HG03108 (cell line): ENCODE results near the gene KIF20B.
"Not testable (repeated sequence)": the region's sequence is repeated elsewhere in the genome, so short reads cannot be mapped to it uniquely, and the experiment has no call there.

ENCODE experiments used
- ATAC-seq: cut with Tn5 transposase; IDR thresholded peaks from one replicate; pipeline ENCODE4 v1.9.1; 2021; ENCODE audit warnings: moderate library complexity; ENCODE audit not compliant: unreplicated experiment

KIF20B gene

GRCh38 chr10:89684604-89685003 is 16.8 kb upstream of the KIF20B start:
- no peak for ATAC-seq

DNA sequence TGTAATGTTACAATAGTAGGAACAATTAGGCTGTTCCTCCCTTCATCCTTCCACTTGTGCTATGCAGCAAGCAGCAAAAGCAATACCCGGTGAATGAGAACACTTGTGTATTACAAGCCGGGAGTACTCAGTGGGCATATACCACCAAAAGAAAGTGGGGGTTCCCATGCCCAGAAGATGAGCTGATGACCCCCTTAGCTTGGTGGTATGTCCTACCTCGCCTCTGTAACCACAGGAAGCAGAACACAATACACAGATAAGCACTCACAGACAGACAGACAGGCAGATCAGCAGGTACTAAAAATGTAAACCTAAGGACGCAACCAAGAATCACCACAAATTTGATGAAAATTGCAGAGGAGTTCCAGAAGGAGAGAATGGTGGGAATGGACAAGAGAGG is 15.5 kb upstream of the KIF20B start:
- no peak for ATAC-seq

DNA sequence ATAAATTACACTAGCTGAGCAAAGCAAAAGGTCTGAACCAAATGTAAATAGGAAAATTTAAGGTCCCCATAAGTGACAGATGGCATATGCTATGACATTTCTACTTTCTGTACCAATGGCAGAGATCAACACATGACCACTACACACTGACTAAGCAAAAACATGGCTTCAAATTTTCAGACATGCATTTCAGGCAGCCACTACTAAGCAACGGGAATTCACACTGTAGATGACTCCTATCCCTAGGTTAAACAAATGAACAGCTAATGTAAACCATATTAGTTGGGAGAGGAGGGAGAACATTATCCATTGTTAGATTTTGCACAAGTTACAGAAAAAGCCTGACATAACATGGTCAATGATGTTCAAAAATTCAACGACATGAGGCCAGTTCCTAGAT is 11.4 kb upstream of the KIF20B start:
- no peak for ATAC-seq

GRCh38 chr10:89692416-89692815 is 9.0 kb upstream of the KIF20B start:
- no peak for ATAC-seq

DNA sequence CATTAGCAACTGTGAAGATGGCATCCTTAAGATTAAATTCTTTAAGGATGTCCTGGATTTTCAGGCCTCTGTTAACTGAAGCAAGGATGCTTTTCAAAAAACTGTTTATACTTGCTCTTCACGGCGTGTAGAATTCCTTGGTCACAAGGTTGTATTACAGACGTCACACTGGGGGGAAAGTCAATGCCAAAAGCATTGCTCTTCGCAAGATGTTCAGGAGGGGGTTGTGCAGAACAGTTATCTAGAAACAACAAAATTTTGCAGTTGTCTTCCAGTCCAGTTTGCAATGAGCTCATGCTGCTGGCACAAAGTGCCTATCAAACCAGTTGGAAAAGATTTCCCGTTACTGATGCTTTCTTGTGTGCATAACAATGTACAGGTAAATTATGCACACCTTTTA is 8.2 kb upstream of the KIF20B start:
- no peak for ATAC-seq

DNA sequence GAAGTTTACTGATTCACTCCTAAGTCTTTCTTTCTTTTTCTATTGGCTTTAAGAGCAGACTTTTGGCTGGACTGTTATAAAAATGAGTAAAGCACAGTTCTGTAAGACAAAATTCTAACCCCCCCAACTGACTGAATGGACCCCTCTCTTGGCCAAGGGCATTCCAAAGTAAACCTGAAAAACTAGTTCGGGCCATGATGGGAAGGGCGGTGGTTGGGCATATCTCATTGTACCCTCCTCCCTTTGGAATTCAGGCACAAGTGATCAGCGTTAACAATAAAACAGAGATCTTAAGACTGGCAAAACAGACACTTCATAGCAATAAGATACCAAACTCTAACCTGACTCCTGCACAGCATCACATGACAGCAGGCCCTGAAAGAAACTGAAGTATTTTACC is 6.1 kb upstream of the KIF20B start:
- no peak for ATAC-seq

DNA sequence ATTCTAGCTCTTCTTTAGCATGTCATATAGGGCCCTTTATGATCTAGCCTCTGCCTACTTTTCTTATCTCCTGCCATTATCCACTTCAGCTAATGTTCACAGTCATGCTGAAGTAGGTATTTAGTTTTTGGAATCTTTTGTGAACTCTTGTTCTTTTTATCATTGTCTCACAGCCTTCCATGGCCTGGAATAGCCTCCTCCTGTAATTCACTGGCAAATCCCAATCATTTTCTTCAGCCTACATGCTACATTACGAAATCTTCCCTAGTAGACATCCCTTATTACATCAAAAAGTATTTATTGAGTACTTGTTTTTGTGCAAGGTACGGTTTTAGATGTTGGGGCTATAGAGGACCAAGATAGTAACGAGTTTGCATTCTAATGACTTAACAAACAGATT is 3.4 kb upstream of the KIF20B start:
- ATAC-seq, result no peak

- no peak for ATAC-seq
These were observed 1.8 kb upstream of the KIF20B start for GRCh38 chr10:89699581-89700064.

GRCh38 chr10:89700923-89701241 is 508 bp upstream of the KIF20B start:
- ATAC-seq, result no peak

GRCh38 chr10:89702121-89702480 is 711 bp downstream of the KIF20B start:
- no peak for ATAC-seq

GRCh38 chr10:89705466-89705865 is 4.1 kb downstream of the KIF20B start:
- no peak for ATAC-seq

DNA sequence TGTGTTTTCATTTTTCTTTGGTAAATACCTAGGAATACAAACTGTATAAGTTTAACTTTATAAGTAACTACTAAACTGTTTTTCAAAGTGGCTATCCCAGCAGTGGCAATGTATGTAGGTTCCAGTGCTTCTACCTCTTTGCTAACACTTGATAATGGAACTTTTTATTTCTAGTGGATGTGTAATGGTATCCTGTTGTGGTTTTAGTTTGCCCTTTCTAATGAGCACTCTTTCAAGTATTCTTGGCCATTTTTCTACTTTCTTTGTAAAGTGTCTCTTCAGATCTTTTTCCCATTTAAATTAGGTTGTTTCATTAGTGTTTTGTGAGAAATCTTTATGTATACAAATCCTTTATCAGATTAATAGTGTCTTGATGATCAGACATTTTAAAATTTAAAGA is 4.6 kb downstream of the KIF20B start:
- ATAC-seq, result no peak

GRCh38 chr10:89707372-89707771 is 6.0 kb downstream of the KIF20B start:
- ATAC-seq, result no peak

- ATAC-seq, result no peak
These were observed 9.4 kb downstream of the KIF20B start for GRCh38 chr10:89710753-89711152.

DNA sequence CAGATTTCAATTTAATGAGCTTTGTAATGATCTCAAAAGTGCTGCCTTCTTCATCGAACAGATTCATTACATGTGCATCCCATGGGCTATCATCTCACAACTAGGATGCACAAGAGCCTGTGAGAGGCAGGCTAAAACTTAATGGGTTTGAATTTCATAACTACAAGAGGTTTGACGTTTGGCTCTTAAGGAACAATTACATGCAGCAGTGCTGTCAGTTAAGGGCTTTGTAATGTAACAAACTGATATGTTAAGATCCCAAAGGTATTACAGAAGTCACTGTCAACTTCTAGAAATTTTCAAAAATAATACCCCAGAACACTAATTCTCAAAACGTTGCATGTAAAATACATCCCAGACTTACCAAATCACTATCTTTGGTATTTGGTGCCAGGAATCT is 33.2 kb downstream of the KIF20B start:
- ATAC-seq, result no peak

DNA sequence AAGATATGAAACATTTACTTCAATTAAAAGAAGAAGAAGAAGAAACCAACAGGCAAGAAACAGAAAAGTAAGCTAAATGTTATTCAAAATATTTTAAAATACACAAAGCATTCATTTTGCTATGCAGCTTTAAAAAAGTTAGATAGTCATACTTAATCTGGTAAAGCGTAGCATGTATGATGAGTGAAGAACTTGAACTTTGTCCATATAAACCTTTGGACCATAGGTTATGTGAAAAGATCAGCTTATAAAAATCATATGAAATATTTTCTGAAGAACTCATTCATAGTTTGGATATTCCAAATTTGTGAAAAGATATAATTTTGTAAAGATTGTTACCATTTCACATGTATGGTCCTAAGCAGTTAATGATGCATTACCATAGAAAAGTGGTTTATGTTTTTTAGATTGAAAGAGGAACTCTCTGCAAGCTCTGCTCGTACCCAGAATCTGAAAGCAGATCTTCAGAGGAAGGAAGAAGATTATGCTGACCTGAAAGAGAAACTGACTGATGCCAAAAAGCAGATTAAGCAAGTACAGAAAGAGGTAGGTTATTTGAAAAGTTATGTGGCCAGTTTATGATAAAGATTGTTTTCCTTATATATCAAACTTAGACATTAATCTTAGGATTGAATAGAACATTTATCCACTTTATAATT is 37.3 kb downstream of the KIF20B start:
- ATAC-seq, result peak; percentile 96

GRCh38 chr10:89741126-89741762 is 39.9 kb downstream of the KIF20B start:
- no peak for ATAC-seq

DNA sequence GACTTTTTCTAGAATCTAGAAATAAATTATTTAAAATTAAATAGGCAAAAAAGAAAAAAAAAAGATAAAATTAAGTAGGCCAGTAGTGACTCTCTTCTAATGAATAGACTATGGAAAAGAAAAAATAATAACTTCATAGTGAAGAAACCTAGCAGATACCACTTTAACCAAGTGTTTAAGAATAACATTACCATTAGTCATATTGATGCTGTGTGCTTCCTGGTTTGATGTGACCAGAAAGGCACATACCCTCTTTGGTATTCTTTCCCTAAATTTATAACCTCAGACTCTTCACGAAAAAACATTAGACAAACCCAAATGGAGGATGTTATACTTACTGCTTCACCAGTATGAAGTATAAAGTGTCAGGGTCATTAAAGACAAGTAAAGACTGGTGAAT is 42.6 kb downstream of the KIF20B start:
- ATAC-seq, result no peak

GRCh38 chr10:89745903-89746302 is 44.5 kb downstream of the KIF20B start:
- no peak for ATAC-seq

- ATAC-seq, result no peak
These were observed 49.1 kb downstream of the KIF20B start for GRCh38 chr10:89750441-89750840.

DNA sequence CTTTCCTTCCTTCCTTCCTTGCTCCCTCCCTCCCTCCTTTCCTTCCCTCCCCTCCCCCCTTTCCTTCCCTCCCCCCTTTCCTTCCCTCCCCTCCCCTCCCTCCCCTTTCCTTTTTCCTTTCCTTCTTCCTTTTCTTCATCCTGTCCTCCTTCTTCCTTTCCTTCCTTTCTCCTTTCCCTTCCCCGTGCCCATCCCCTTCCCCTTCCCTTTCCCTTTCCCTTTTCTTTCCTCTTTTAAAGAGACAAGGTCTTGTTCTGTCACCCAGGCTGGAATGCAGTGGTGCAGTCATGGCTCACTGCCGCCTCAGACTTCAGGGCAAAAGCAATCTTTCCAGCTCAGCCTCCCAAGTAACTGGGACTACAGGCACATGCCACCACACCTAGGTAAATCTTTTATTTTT is 54.0 kb downstream of the KIF20B start:
- ATAC-seq, result no peak

- ATAC-seq, result no peak
These were observed 58.1 kb downstream of the KIF20B start for GRCh38 chr10:89759531-89759930.

- ATAC-seq, result not testable (repeated sequence)
These were observed 62.3 kb downstream of the KIF20B start for GRCh38 chr10:89763671-89764070.
